ENCODE measurements around the gene CSAG2.
"Not testable (repeated sequence)": the region's sequence is repeated elsewhere in the genome, so short reads cannot be mapped to it uniquely, and the experiment has no call there.

The CSAG2 gene

GRCh38 chrX:152709173-152709572, at the start of gene CSAG2:
TSS of gene CSAG2 (minus strand) at chrX:152709273. CDS start at chrX:152709112, 161 bp downstream.
- not testable (repeated sequence) for DNase-seq

GRCh38 chrX:152754871-152755270, 45.8 kb upstream of the CSAG2 start:
- not testable (repeated sequence) for DNase-seq

- DNase-seq, result not testable (repeated sequence)
Observed at GRCh38 chrX:152753686-152754650, 44.9 kb upstream of the CSAG2 start, which contains the start of gene MAGEA2. TSS of gene MAGEA2 (minus strand) at chrX:152753842. CDS start at chrX:152751363, 2,479 bp downstream.

- no peak for DNase-seq
Observed at GRCh38 chrX:152738560-152738959, 29.5 kb upstream of the CSAG2 start.

- not testable (repeated sequence) for DNase-seq
Observed at GRCh38 chrX:152736528-152736927, 27.5 kb upstream of the CSAG2 start.

GRCh38 chrX:152735860-152736511, 26.9 kb upstream of the CSAG2 start:
- no peak for DNase-seq

- DNase-seq, result no peak
Observed at GRCh38 chrX:152735101-152735500, 26.0 kb upstream of the CSAG2 start.

- not testable (repeated sequence) for DNase-seq
Observed at GRCh38 chrX:152734143-152734858, 25.2 kb upstream of the CSAG2 start.

GRCh38 chrX:152733261-152733975, 24.3 kb upstream of the CSAG2 start, which contains the start of the genes CSAG1 and MAGEA12:
TSS of gene CSAG1 (minus strand) at chrX:152733721. CDS start at chrX:152732460, 1,261 bp downstream.
TSS of gene MAGEA12 (plus strand) at chrX:152733757. CDS start at chrX:152736162, 2,405 bp downstream.
- no peak for DNase-seq

- DNase-seq, result no peak
Observed at GRCh38 chrX:152725409-152725808, 16.3 kb upstream of the CSAG2 start.

GRCh38 chrX:152713815-152714787, 5.0 kb upstream of the CSAG2 start, which contains the start of gene MAGEA2B:
TSS of gene MAGEA2B (plus strand) at chrX:152714628. CDS start at chrX:152717107, 2,479 bp downstream.
- DNase-seq, result not testable (repeated sequence)

- not testable (repeated sequence) for DNase-seq
Observed at GRCh38 chrX:152713195-152713594, 4.1 kb upstream of the CSAG2 start.

- not testable (repeated sequence) for DNase-seq
Observed at GRCh38 chrX:152706500-152706899, 2.6 kb downstream of the CSAG2 start.

GRCh38 chrX:152700390-152700789, 8.7 kb downstream of the CSAG2 start:
- DNase-seq, result not testable (repeated sequence)

GRCh38 chrX:152697952-152698931, 10.8 kb downstream of the CSAG2 start, which contains the start of gene MAGEA3:
TSS of gene MAGEA3 (plus strand) at chrX:152698794. CDS start at chrX:152700833, 2,039 bp downstream.
- not testable (repeated sequence) for DNase-seq

- DNase-seq, result not testable (repeated sequence)
Observed at GRCh38 chrX:152681012-152681411, 28.1 kb downstream of the CSAG2 start.

- DNase-seq, result not testable (repeated sequence)
Observed at GRCh38 chrX:152674652-152675051, 34.4 kb downstream of the CSAG2 start.

GRCh38 chrX:152674135-152674534, 34.9 kb downstream of the CSAG2 start:
- DNase-seq, result no peak

GRCh38 chrX:152663086-152663485, 46.0 kb downstream of the CSAG2 start:
- no peak for DNase-seq

Data from CD4-positive, alpha-beta T cell treated with Interleukin-6 for 4 hours (primary cell).